Vagina (tissue), 2 donors: ENCODE results near the gene CSPG5. TPM values are rescaled to one million over a fixed set of nuclear protein-coding genes. Genes with fewer than 3 reads are reported as not detected.

ENCODE experiments used
- DNase-seq, 2 donors: peaks; one replicate each; pipeline ENCODE4 v3.0.0-alpha.2; 2017; ENCODE audit errors: extremely low spot score in 2 of 2
- H3K27ac ChIP-seq: fragments of 200-600 bp; sonication (generic); one replicate; pipeline ENCODE4 v1.5.1; 2019
- H3K27me3 ChIP-seq: fragments of 200-600 bp; sonication (generic); one replicate; pipeline ENCODE4 v1.5.1; 2019
- H3K36me3 ChIP-seq, 2 donors: fragments of 200-600 bp; sonication (generic); one replicate each; pipeline ENCODE4 v1.5.1; 2017 to 2019
- H3K4me1 ChIP-seq: fragments of 200-600 bp; sonication (generic); one replicate; pipeline ENCODE4 v1.5.1; 2019
- H3K4me3 ChIP-seq, 2 donors: fragments of 200-600 bp; sonication (generic); 1 replicate in 1 of 2; 2 replicates in 1 of 2; pipeline ENCODE4 v1.5.1; 2016 to 2019
- H3K9me3 ChIP-seq: fragments of 200-600 bp; sonication (generic); one replicate; pipeline ENCODE4 v1.5.1; 2019
- CTCF ChIP-seq, 3 experiments: fragments of 450-650 bp in 2 of 3; fragments of 200-600 bp in 1 of 3; sonication (generic) in 1 of 3; IDR thresholded peaks; one replicate each; pipeline ENCODE4 v1.5.1; 2017 to 2019; ENCODE audit warnings: antibody characterized with exemption in 3 of 3, mild to moderate bottlenecking in 2 of 3, moderate library complexity in 2 of 3
- POLR2A ChIP-seq, 2 donors: fragments of 450-650 bp; IDR thresholded peaks; one replicate each; pipeline ENCODE4 v1.6.1; 2017; ENCODE audit warnings: antibody characterized with exemption in 2 of 2, mild to moderate bottlenecking in 2 of 2, moderate library complexity in 2 of 2
- POLR2AphosphoS5 ChIP-seq, 2 donors: sonication (generic); formaldehyde crosslinking; IDR thresholded peaks; one replicate each; pipeline ENCODE4 v1.9.0; 2017; ENCODE audit warnings: antibody characterized with exemption in 2 of 2, mild to moderate bottlenecking in 2 of 2, low read depth in 1 of 2; ENCODE audit not compliant: insufficient read depth in 1 of 2
- intact Hi-C: fragments of 100-400 bp; cut with DNase I; formaldehyde crosslinking; loops from one replicate; pipeline ENCODE4 v1.15.1; 2023
- total RNA-seq: library from RNA; depleted of rRNA; stranded (reverse); fragments of >200 nt; gene quantifications from one replicate; pipeline ENCODE4 v1.2.3, GENCODE V29; 2016

CSPG5 gene
- total RNA-seq, 1 donor from 2014 or later, result 0.98 TPM

- no peak overlapping the region for H3K27ac ChIP-seq
- DNase-seq, result no peak
Observed at GRCh38 chr3:47542471-47543173, 36.0 kb downstream of the CSPG5 start.

GRCh38 chr3:47541583-47542108 is 37.0 kb downstream of the CSPG5 start:
- Histone ChIP-seq H3K27ac (no peak overlapping the region), H3K4me1 (no peaks in the 10 kb centered on the region), H3K36me3 (no peaks in the 10 kb centered on the region), H3K4me3 (no peak overlapping the region), H3K27me3 (no peaks in the 10 kb centered on the region), H3K9me3 (no peaks in the 10 kb centered on the region)
- TF ChIP-seq POLR2A (IDR thresholded peaks at IDR 0.05), result no peak
- TF ChIP-seq CTCF (IDR thresholded peaks at IDR 0.05), result no peak
- TF ChIP-seq POLR2AphosphoS5 (IDR thresholded peaks at IDR 0.05; ENCODE audit: insufficient read depth in 1 of 2, low read depth in 1 of 2), result no peak
- DNase-seq, result no peak
- intact Hi-C loops, result no loop called here

More at GRCh38 chr3:47542471-47543173, 36.0 kb downstream of the CSPG5 start:
- no peaks in the 10 kb centered on the region for H3K36me3 ChIP-seq
- no peak for TF ChIP-seq POLR2AphosphoS5 (IDR thresholded peaks at IDR 0.05; ENCODE audit: insufficient read depth in 1 of 2, low read depth in 1 of 2)
- no peak for TF ChIP-seq CTCF (IDR thresholded peaks at IDR 0.05)
- TF ChIP-seq POLR2A (IDR thresholded peaks at IDR 0.05), result no peak
- intact Hi-C loops, result no loop called here
- no peaks in the 10 kb centered on the region for H3K4me1 ChIP-seq
- no peaks in the 10 kb centered on the region for H3K9me3 ChIP-seq
- H3K4me3 ChIP-seq, result no peak overlapping the region
- H3K27me3 ChIP-seq, result no peaks in the 10 kb centered on the region

- H3K4me1 ChIP-seq, result no peaks in the 10 kb centered on the region
Observed at GRCh38 chr3:47540281-47540680, 38.4 kb downstream of the CSPG5 start.

GRCh38 chr3:47536967-47537366 is 41.7 kb downstream of the CSPG5 start:
- Histone ChIP-seq H3K9me3 (no peaks in the 10 kb centered on the region), H3K27me3 (no peaks in the 10 kb centered on the region), H3K4me1 (no peaks in the 10 kb centered on the region), H3K4me3 (no peak overlapping the region), H3K27ac (no peak overlapping the region), H3K36me3 (no peaks in the 10 kb centered on the region)
- no peak for DNase-seq
- intact Hi-C loops, result no loop called here
- no peak for TF ChIP-seq CTCF (IDR thresholded peaks at IDR 0.05)

More at GRCh38 chr3:47540281-47540680, 38.4 kb downstream of the CSPG5 start:
- H3K9me3 ChIP-seq, result no peaks in the 10 kb centered on the region
- intact Hi-C loops, result no loop called here
- H3K27me3 ChIP-seq, result no peaks in the 10 kb centered on the region
- H3K4me3 ChIP-seq, result no peak overlapping the region
- TF ChIP-seq POLR2AphosphoS5 (IDR thresholded peaks at IDR 0.05; ENCODE audit: insufficient read depth in 1 of 2, low read depth in 1 of 2) (no peak), CTCF (IDR thresholded peaks at IDR 0.05) (no peak), POLR2A (IDR thresholded peaks at IDR 0.05) (no peak)
- H3K27ac ChIP-seq, result no peak overlapping the region
- no peak for DNase-seq
- no peaks in the 10 kb centered on the region for H3K36me3 ChIP-seq

- Histone ChIP-seq H3K4me1 (no peaks in the 10 kb centered on the region), H3K27me3 (no peaks in the 10 kb centered on the region), H3K27ac (no peak overlapping the region), H3K36me3 (no peaks in the 10 kb centered on the region), H3K4me3 (no peak overlapping the region), H3K9me3 (no peaks in the 10 kb centered on the region)
- TF ChIP-seq POLR2AphosphoS5 (IDR thresholded peaks at IDR 0.05; ENCODE audit: insufficient read depth in 1 of 2, low read depth in 1 of 2), result no peak
- no peak for TF ChIP-seq CTCF (IDR thresholded peaks at IDR 0.05)
- no peak for TF ChIP-seq POLR2A (IDR thresholded peaks at IDR 0.05)
- no peak for DNase-seq
- intact Hi-C loops, result no loop called here
Observed at GRCh38 chr3:47536221-47536891, 42.3 kb downstream of the CSPG5 start.
